CMK (cell line): ENCODE measurements around the gene SHC4.
"Not testable (repeated sequence)": the region's sequence is repeated elsewhere in the genome, so short reads cannot be mapped to it uniquely, and the experiment has no call there.

Experiments
- DNase-seq: peaks from one replicate; pipeline ENCODE4 v3.0.0-alpha.2; 2010; ENCODE audit warnings: low read depth

The SHC4 gene, protein sequence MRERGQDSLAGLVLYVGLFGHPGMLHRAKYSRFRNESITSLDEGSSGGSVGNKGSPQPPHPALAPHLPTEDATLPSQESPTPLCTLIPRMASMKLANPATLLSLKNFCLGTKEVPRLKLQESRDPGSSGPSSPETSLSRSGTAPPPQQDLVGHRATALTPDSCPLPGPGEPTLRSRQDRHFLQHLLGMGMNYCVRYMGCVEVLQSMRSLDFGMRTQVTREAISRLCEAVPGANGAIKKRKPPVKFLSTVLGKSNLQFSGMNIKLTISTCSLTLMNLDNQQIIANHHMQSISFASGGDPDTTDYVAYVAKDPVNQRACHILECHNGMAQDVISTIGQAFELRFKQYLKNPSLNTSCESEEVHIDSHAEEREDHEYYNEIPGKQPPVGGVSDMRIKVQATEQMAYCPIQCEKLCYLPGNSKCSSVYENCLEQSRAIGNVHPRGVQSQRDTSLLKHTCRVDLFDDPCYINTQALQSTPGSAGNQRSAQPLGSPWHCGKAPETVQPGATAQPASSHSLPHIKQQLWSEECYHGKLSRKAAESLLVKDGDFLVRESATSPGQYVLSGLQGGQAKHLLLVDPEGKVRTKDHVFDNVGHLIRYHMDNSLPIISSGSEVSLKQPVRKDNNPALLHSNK

DNA sequence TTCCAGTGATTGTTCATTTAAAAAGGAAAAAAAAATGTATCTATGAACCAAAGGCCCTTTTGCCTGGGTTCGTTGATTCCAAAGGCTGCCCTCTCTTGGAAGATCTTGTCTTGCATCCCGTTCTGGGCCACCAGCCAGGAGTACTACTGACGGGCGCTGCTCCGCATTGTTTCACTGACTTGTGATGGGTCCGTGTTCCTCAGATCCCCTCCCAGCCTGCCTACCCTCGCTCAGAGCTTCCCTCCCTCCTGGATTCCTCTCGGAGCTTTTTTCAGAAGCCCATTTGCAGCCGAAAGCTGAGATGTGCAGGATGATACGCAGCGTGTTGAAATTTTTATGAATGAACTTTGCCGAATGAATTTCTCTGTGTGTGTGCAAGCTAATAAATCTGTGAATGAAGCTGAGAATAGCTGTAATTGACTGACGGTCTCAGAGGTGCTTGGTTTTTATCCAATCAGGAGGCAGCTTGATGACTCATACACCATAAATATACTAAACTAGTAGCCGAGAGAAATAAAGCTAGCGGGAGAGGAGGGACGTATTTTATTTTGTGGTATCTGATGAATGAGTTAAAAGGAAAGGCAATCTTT lies at the start of gene SHC4:
Gene SHC4, minus strand, starts transcription at position 396 of the 590 bp plus-strand sequence. CDS start 904 bp downstream, outside the sequence.
- no peak for DNase-seq

DNA sequence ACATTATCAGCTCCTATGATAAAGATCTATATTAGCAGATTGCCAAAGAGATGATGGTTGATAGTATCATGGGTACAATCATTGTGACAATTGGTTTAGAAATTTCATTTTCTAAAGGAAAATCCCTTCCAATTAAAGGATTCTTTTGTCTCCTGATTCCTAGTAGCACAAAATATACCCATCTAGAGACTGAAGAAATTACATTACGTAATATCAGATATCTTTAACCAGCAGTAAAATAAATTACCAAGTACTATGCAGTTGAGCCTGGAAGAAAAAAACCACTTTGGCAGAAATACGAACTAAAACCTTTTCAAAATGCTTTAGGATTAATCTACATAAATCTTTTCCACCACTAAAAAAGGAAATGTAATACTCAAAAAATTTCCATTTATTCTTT lies 35.6 kb upstream of the SHC4 start:
- DNase-seq = no peak

DNA sequence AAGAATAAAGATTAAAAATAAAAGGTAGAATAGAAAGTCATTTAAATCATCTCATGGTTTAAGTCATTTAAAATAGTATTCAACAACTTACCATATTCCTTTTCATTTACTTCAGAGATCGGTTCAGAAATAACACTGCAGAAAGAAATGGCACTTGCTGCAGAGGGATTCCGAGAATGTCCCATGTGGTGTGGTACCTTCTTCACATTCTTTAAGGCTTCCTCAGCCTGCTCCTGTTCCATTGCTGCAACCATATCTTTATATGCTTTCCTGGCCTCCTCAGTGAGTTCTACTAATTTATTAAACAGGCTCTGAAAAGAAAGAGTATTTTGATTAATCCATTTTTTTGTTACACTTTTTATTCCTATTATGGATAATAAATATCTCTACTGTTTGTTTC lies 32.6 kb upstream of the SHC4 start:
- DNase-seq = no peak

DNA sequence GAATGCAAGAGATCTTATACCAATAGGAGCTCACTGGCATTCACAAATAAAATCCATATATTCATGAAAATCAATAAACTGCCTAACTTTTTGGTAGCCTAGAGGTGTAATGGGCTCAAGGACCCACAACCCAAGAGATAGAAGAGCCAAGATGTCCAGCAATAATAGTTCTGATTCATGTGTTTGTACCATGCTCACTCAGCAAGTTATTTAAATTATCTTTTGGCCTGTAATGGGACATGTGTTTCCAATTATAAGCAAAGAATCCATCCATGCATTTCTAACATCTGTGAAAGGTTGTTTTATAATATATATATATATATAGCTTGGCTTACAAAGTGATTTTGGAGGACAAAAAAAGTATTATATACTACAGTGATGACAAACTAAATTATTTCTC lies 29.7 kb upstream of the SHC4 start:
- DNase-seq = no peak

DNA sequence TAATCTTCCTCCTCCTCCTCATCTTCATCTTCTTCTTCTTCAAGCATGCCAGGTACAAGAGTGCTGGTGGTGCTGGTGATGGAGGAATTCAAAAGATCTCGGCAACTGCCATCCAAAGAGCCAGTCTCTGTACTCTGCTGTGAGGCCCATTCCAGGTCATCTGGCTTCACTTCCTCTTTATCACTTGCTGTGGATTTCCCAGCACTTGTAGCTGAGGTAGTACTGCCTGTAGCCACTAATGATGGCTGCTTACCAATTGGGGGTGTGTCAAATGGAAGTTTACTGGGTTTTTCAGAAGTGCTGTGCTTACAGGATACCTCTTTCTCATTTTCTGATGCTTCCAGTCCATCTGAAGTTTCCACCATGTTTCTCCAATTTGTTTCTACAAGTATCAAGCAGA lies 28.8 kb upstream of the SHC4 start:
- no peak for DNase-seq

DNA sequence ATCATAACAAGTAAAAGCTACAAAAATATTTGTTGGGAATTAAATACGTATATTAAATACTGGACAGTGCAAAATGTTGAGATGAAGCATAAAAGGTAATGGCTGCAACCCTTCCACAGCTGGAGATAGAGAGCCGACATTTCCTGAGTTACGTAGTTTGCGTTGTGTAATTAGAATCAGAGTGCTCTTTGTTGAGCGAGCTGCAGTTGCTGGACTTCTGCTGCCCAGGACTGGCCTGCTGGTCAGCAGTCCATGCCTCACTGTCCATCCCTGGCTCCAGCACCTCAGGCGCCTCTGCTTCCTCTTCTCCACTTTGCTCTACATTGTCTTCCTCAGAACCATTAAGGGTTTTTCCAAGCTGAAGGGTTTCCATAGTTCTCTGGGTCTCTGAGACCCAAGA lies 28.4 kb upstream of the SHC4 start:
- no peak for DNase-seq

DNA sequence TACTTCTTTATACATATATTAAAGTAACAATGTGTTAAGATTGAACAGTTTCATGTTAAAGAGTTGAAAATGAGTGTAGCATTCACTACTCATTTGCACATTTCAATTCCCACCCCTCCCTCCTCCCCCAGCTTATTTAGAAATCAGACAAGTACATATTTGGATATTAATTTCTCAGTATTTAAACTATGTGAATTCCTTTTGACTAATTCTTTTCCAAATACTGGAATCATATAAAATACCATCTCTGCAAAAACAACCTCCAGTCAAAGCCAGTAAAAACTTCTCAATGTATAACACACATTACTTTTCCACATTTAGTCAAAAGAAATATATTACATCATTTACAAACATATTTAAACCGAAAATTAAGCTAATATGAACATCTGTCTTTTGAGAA lies 25.5 kb upstream of the SHC4 start:
- no peak for DNase-seq

DNA sequence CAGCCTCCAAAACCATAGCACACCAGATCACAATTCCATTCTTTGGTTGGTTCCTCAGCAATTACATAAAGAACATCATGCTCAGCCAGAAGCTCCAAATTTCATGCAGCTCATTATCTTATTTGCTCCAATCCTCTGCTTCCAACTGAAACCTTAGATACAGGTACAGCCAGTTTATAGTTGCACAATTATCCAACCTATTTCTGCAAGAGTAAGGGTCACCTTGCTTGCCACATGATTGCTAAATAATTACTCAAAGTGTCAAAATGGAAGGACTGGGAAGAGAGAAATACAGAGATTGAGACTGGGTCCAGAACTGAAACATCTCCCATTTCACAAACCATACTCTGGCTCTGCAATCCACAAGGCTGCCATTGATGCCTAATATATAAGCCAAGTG lies 23.4 kb upstream of the SHC4 start:
- no peak for DNase-seq

DNA sequence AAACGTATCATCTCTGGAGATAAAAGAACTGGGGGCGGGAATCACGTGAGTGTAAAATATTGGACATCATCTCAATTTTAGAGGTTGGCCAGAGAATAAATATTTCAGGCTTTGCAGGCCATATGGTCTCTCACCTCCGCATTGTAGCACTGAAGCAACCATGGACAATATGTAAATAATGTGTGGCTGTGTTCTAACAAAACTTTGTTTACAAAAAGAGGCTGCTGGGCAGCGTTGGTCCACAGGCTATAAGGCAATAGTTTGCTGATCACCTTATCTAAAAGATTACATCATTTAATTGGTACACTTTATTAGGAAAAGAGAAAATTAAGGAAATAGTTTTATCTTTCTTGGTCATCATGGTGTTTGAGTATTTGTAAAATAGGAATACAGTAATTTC lies 22.5 kb upstream of the SHC4 start:
- DNase-seq = no peak

DNA sequence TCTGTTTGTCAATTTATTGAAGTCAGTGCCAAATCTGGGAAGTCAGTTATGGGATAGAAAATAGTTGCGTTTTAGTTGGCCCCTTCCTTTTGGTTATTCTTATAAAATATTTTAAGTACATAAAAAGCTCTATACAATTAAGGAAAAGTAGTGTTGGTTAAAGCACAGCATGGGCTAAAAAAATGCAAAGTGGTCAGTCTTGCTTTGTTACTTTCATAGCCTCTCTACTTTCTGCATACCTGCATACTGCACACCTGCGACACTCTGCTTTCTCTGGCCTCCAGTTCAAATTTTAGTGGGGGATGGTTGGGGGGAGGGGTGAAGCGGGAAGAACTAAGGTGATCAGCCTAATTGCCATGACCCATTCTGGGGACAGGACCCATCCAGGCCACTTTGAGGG lies 21.8 kb upstream of the SHC4 start:
- no peak for DNase-seq

DNA sequence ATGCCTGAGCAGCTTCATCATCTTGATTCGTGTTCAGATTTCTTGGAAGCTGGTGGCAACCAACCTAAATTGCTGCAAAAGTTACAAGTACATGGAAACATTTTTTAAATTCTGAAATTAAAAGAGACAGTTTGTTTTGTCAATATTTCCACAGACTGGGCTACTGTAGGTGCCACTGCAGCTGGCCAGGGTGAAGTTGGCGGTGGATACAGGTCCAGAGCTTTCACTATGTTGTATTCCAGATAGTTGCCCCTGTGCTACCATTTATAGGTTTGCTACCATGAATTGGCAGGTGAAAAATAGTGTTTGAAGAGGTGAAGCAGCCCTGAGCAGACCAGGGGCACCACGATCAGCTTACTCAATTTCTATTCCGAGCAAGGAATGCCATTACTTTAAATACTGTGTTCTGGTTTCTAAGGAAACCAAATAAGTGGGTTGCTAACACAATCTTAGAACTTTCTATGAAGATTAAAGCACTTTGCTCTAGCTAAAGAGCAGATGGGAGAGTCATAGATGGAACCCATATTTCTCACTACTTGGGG lies 21.2 kb upstream of the SHC4 start:
- no peak for DNase-seq

DNA sequence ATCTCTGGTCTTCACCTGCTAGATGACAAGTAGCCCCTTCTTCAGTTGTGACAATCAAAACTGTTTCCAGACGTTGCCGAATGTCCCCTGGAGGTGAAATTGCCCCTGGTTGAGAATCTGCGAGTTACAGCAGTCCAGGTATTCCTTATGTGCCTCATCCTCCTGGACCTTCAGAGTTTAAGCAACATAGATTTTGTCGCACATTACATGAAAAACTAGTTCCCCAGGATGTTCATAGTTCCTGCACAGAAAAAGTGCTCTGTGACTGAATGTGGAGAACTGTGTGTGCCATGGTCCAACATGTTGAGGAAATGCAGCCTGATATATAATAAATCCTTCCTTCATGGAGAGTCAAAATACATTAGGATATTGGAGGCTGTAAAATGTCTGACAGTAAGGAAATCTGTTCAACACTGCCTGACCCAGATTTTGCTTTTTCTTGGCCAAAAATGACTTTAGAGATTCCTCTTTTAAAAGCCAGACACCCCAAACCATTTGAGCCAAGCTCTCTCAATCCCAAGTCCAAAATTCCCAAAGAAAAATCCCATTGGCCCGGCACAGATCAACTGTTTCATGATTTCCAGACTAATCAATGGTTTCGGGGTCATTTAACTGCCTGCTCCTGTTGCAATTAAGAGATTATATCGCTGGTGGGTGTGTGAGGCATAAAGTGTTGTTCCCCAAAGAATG lies 20.4 kb upstream of the SHC4 start:
- DNase-seq = no peak

DNA sequence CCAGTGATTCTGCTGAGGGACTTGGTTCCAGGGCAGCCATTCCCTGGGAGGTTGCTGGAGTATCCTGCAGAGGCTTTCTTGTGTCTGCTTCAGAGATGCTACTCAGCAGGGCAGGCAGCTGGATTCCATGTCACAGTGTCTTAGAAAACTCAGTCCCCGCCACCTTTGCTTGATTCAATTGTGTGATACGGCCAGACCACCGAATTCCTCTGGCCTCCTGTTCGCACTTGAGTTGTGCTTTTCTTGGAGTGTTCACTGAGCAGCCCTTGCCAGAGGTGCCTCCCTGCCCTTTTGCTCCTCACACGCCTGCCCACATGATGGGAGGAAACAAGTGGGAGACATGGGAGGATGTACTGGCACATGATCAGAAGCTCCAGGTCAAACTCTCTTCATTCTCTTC lies 19.6 kb upstream of the SHC4 start:
- DNase-seq = no peak

DNA sequence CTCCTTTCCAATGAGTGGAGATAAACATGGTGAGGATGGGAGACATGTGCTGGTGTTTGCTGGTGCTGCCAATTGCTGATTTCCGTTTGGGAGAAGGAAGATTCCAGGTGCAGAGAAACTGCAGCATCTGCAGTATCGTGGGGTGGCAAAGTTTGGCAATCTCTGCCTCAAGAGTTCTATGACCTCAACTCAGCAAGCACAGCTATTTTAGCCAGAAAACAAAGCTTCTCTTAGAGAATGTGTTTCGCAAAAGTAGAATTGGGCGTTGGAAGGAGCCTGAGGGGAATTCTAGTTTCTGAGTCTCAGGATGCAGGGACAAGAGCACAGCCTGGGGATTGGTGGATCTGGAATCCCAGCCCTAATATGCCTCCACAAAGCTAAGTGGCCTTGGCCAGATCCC lies 18.2 kb upstream of the SHC4 start:
- DNase-seq = no peak

DNA sequence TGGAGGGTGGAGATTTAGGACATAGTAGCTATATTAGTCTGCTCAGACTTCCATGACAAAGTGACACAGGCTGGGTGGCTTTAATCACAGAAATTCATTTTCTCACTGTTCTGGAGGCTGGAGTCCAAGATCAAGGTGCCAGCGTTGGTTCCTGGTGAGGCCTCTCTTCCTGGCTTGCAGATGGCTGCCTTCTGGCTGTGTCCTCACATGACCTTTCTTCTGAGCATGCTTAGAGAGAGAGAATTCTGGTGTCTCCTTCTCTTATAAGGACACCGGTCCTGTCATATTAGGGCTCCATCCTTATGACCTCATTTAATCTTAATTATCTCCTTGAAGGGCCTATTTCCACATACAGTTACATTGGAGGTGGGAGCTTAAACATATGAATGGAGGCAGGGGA lies 14.9 kb upstream of the SHC4 start:
- no peak for DNase-seq

DNA sequence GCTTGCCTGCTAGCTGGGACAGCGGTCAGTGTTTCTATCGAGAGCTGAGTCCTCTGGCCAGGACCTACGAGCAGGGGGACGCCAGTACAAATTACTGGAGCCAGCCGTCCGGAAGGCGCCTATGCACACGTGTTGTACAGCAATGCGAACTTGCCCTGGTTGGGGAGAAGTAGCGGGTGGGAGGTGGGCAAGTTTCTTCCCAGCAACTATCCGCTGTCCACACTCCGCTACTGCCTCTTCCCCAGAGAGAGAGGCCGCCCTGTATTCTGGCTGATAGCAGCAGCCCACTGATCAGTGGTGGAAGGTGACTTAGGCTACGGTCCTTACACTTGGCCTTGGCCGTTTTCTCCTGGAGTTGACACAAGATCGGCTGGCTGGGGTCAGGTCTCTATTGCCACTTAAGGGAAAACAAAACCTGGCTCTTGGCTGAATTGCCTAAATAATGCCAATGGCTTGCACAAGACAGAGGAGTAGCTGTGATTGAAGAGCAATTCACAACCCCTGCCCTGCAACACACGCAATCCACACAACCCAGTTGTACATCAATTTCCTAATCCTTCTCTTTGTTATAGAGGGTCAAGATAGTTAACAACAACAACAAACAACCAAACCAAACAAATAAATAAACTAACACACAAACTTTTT lies 12.8 kb upstream of the SHC4 start:
- DNase-seq = no peak

DNA sequence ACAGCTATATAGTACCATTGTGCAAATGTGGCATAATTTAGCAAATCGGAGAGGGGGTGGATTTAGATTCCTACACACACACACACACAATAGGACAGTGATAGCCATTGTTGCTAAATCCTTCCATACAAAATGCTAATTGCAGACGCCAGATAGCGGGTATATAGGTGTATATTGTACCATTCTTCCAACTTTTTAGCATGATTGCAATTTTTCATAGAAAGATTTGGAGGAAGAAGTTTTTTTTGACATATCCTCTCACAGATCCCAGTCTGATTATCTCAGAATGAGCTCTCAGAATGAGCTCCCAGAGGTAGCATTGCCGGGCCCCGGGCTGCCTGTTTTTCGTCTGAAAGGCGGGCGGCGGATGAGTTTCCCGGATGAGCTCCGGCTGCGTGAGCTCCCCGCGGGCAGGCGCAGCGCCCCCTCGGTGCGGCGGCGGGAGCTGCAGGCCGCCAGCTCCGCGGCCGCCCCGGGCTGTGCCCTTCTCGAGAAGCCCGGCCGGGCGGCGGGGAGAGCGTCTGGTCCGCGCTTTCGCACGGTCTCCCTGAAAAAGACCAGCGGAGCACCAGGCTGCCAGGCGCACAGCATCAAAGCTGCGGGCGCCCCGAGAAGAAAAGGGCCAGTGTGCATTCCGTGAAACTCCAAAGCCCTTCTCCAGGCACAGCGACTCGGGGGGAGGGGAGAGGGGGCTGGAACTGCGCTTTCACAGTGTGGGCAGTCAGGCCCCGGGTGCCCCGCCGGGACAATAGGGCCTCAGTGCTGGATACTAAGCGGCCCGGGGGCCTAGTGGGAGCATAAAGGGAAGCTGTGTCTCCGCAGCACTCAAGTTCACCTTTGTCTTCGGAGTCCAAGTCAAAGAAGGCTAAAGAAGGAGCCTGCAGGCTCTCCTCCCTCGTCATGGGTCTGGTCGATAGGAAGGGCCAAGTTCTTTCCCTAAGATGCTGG lies 12.0 kb upstream of the SHC4 start:
- DNase-seq = peak; percentile 42

DNA sequence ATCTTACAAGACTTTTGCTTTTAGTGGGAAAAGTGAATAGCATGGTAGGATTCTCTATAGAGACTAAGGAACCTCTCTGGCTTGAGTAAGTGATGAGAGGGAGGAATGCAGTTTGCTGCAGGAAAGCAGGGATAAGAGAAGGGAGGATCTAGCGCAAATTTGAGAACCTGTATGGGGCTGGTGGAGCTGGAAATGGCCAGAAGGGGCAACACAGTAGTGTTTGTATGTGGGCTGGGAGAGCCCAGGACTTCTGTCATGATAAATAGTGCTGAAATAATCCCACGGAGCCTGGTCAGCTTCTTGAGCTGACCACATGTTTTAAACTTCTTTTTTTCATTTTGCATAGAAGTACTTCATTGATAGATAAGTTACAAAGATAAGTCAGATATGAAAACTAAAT lies 11.2 kb upstream of the SHC4 start:
- no peak for DNase-seq

DNA sequence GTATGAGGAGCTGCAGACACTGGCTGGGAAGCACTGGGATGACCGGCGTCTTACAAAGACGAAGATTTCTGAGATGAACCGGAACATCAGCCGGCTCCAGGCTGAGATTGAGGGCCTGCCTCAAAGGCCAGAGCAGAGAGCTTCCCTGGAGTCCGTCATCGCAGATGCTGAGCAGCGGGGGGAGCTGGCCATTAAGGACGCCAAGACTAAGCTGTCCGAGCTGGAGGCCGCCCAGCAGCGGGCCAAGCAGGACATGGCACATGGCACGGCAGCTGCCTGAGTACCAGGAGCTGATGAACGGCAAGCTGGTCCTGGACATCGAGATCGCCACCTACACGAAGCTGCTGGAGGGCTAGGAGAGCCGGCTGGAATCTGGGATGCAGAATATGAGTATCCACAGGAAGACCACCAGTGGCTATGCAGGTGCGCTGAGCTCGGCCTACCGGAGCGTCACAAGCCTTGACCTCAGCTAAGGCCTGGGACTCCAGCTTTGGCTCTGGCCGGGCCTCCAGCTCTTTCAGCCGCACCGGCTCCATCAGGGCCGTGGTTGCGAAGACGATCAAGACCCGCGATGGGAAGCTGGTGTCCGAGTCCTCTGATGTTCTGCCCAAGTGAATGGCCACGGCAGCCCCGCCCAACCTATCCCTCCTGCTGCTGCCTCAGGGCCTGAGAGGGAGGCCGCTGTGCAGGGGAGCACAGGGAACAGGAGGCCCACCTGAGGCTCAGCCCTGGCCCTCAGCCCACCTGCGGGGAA lies 9.2 kb upstream of the SHC4 start:
- DNase-seq = no peak

DNA sequence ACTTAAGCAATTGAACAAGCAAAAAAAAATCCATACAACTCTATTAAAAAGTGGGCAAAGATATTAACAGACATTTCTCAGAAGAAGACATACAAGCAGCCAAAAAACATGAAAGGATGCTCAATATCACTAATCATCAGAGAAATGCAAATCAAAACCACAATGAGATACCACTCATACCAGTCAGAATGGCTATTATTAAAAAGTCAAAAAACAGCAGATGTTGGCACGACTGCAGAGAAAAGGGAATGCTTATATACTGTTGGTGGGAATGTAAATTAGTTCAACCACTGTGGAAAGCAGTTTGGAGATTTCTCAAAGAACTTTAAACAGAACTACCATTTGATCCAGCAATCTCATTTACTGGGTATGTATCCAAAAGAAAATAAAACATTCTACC lies 7.2 kb upstream of the SHC4 start:
- DNase-seq = not testable (repeated sequence)
